A549 (cell line): ENCODE results near the gene FAM131B. TPM values are rescaled to one million over a fixed set of nuclear protein-coding genes. Genes with fewer than 3 reads are reported as not detected.

Experiments used
- ATAC-seq, 2 experiments: fragments of 200-7000 bp in 1 of 2; fragments of >200 bp in 1 of 2; cut with Nextera tagmentation in 1 of 2; cut with Tn5 transposase in 1 of 2; 3 replicates each; pipeline versions ENCODE4 v1.8.0 to v1.9.1; 2018 to 2020; ENCODE audit warnings: mild to moderate bottlenecking in 1 of 2, moderate library complexity in 1 of 2
- CTCF ChIA-PET: fragments of 300-600 bp; sonication (Branson Sonifier 250); formaldehyde crosslinking; extraction: SDS; loops from one replicate; lab custom pipeline; 2021; ENCODE audit warnings: antibody characterized with exemption, inconsistent platforms; lab: Yijun Ruan, JAX
- POLR2A ChIA-PET: fragments of 350-600 bp; formaldehyde crosslinking; extraction: SDS; loops from one replicate; lab custom pipeline; 2021; ENCODE audit warnings: antibody characterized with exemption, inconsistent platforms; lab: Yijun Ruan, JAX
- DNase-seq, 2 experiments: peaks; one replicate each; pipeline versions ENCODE4 v3.0.0 to v3.0.0-alpha.2; 2011 to 2016; ENCODE audit warnings: low read depth in 1 of 2, low spot score in 1 of 2
- FAIRE-seq: peaks from 2 replicates; lab custom pipeline; 2011; peaks lifted over from hg19 to GRCh38; lab: Jason Lieb, UNC
- H3K27ac ChIP-seq, 2 experiments: fragments of >200 bp; sonication (Bioruptor Twin); formaldehyde crosslinking; 3 replicates each; pipeline ENCODE4 v1.5.1; 2016 to 2017
- H3K4me1 ChIP-seq: fragments of >200 bp; sonication (Bioruptor Twin); formaldehyde crosslinking; 3 replicates; pipeline ENCODE4 v1.6.1; 2016
- H3K4me2 ChIP-seq: fragments of >200 bp; sonication (Bioruptor Twin); formaldehyde crosslinking; 3 replicates; pipeline ENCODE4 v1.6.1; 2016
- H3K4me3 ChIP-seq: fragments of >200 bp; sonication (Bioruptor Twin); formaldehyde crosslinking; 3 replicates; pipeline ENCODE4 v1.5.1; 2016
- H3K9me3 ChIP-seq: fragments of >200 bp; sonication (Bioruptor Twin); formaldehyde crosslinking; 3 replicates; pipeline ENCODE4 v1.6.1; 2016
- CBX2 ChIP-seq: fragments of 200-600 bp; sonication (generic); IDR thresholded peaks from 2 replicates; pipeline ENCODE4 v1.6.1; 2016; ENCODE audit warnings: low read depth, mild to moderate bottlenecking, borderline replicate concordance
- CBX8 ChIP-seq: fragments of 200-600 bp; sonication (generic); IDR thresholded peaks from 2 replicates; pipeline ENCODE4 v1.6.1; 2016
- CEBPB ChIP-seq, 2 experiments: fragments of >200 bp in 1 of 2; sonication (Bioruptor Twin) in 1 of 2; formaldehyde crosslinking in 1 of 2; IDR thresholded peaks; 2 replicates each; pipeline ENCODE4 v1.6.1; 2012 to 2016
- CHD2 ChIP-seq: fragments of 150-350 bp; IDR thresholded peaks from 2 replicates; pipeline ENCODE4 v1.6.1; 2014; ENCODE audit warnings: low read length; ENCODE audit not compliant: partially characterized antibody
- CTCF ChIP-seq: fragments of >200 bp; sonication (Bioruptor Twin); formaldehyde crosslinking; IDR thresholded peaks from 3 replicates; pipeline ENCODE4 v1.5.1; 2016
- EP300 ChIP-seq, 2 experiments: fragments of >200 bp; sonication (Bioruptor Twin); formaldehyde crosslinking; IDR thresholded peaks; 2 replicates in 1 of 2; 3 replicates in 1 of 2; pipeline ENCODE4 v1.6.1; 2016 to 2017
- ESRRA ChIP-seq: fragments of 150-350 bp; IDR thresholded peaks from 2 replicates; pipeline ENCODE4 v1.6.1; 2014; ENCODE audit warnings: mild to moderate bottlenecking, low read length, borderline replicate concordance
- FOSB ChIP-seq: fragments of 250-450 bp; sonication (Bioruptor Pico); IDR thresholded peaks from 2 replicates; pipeline ENCODE4 v1.5.0; 2020; ENCODE audit warnings: mild to moderate bottlenecking, moderate library complexity
- FOSL2 ChIP-seq, 2 experiments: fragments of 450-650 bp in 1 of 2; fragments of >200 bp in 1 of 2; sonication (Bioruptor Twin) in 1 of 2; formaldehyde crosslinking; IDR thresholded peaks; 2 replicates each; pipeline versions ENCODE4 v1.5.0 to v1.6.1; 2016 to 2020; ENCODE audit warnings: mild to moderate bottlenecking in 1 of 2, moderate library complexity in 1 of 2
- JUN ChIP-seq, 2 experiments: fragments of >200 bp; sonication (Bioruptor Twin); formaldehyde crosslinking; IDR thresholded peaks; 2 replicates in 1 of 2; 3 replicates in 1 of 2; pipeline ENCODE4 v1.6.1; 2016 to 2017
- KDM5A ChIP-seq: fragments of 200-600 bp; sonication (generic); IDR thresholded peaks from 2 replicates; pipeline ENCODE4 v1.6.1; 2016; ENCODE audit warnings: antibody characterized with exemption, mild to moderate bottlenecking
- MAX ChIP-seq: IDR thresholded peaks from 2 replicates; pipeline ENCODE4 v1.6.1; 2012
- MYC ChIP-seq: IDR thresholded peaks from 2 replicates; pipeline ENCODE4 v1.6.1; 2012; ENCODE audit warnings: mild to moderate bottlenecking, inconsistent platforms, low read length, improper control_type of control experiment, borderline replicate concordance
- PHF8 ChIP-seq: fragments of 200-600 bp; sonication (generic); IDR thresholded peaks from 2 replicates; pipeline ENCODE4 v1.6.1; 2016; ENCODE audit warnings: low read depth, mild to moderate bottlenecking, antibody characterized with exemption, moderate library complexity, borderline replicate concordance
- RAD21 ChIP-seq, 2 experiments: fragments of >200 bp in 1 of 2; sonication (Bioruptor Twin) in 1 of 2; formaldehyde crosslinking in 1 of 2; IDR thresholded peaks in 1 of 2; conservative IDR thresholded peaks in 1 of 2; 2 replicates in 1 of 2; 3 replicates in 1 of 2; pipeline ENCODE4 v1.6.1; 2012 to 2018; ENCODE audit warnings: inconsistent platforms in 1 of 2
- RARB ChIP-seq: fragments of 250-450 bp; sonication (Bioruptor Pico); IDR thresholded peaks from 2 replicates; pipeline ENCODE4 v1.8.0; 2021; ENCODE audit warnings: mild to moderate bottlenecking, moderate library complexity
- RCOR1 ChIP-seq: fragments of 150-350 bp; IDR thresholded peaks from 2 replicates; pipeline ENCODE4 v1.6.1; 2014; ENCODE audit warnings: antibody characterized with exemption, low read length, low read depth
- REST ChIP-seq: fragments of 200-600 bp; sonication (generic); IDR thresholded peaks from 2 replicates; pipeline ENCODE4 v1.6.1; 2016; ENCODE audit warnings: antibody characterized with exemption, mild to moderate bottlenecking, moderate library complexity
- SMC3 ChIP-seq: fragments of >200 bp; sonication (Bioruptor Twin); formaldehyde crosslinking; IDR thresholded peaks from 3 replicates; pipeline ENCODE4 v1.6.1; 2018; ENCODE audit warnings: inconsistent platforms
- ZNF302 ChIP-seq: fragments of 250-450 bp; sonication (Bioruptor Pico); IDR thresholded peaks from 2 replicates; pipeline ENCODE4 v1.9.0; 2021; ENCODE audit warnings: inconsistent platforms, mild to moderate bottlenecking, moderate library complexity
- WGBS: methylation state at CpG from one replicate; pipeline ENCODE4 v1.1.6; 2017; ENCODE audit errors: missing lambda C conversion rate; 5-methylcytosine and 5-hydroxymethylcytosine counted together
- polyA plus RNA-seq, 4 experiments: library from polyadenylated mRNA; depleted of rRNA in 3 of 4; stranded (reverse); fragments of >200 nt; fragmentation: RNase III in 1 of 4; extraction: RNeasy Plus Mini Kit Qiagen cat#74134 plus additional on column Dnase treatment in 1 of 4; gene quantifications; 2 replicates in 3 of 4; 3 replicates in 1 of 4; pipeline ENCODE4 v1.2.3, GENCODE V29; 2011 to 2017
- TF ChIP-seq, protein P1 (sequence below): fragments of >200 bp; sonication (Bioruptor Twin); formaldehyde crosslinking; IDR thresholded peaks from 3 replicates; pipeline ENCODE4 v1.6.1; 2016
- TF ChIP-seq, protein P2 (sequence below): fragments of 250-450 bp; sonication (Bioruptor Pico); IDR thresholded peaks from 2 replicates; pipeline ENCODE4 v1.5.0; 2020; ENCODE audit warnings: low read depth, mild to moderate bottlenecking, moderate library complexity
- TF ChIP-seq, protein P3 (sequence below): fragments of >200 bp; sonication (Bioruptor Twin); formaldehyde crosslinking; IDR thresholded peaks from 2 replicates; pipeline ENCODE4 v1.6.1; 2016
- TF ChIP-seq, protein P4 (sequence below): IDR thresholded peaks from 2 replicates; pipeline ENCODE4 v1.6.1; 2012; ENCODE audit warnings: low read depth, borderline replicate concordance
- TF ChIP-seq, protein P5 (sequence below): fragments of 250-450 bp; sonication (Bioruptor Pico); IDR thresholded peaks from 2 replicates; pipeline ENCODE4 v1.5.0; 2021; ENCODE audit warnings: mild to moderate bottlenecking, moderate library complexity, borderline replicate concordance

The FAM131B gene
- polyA plus RNA-seq, 2 of the 4 experiments (the other 2 are of a cell fraction), result 0.19 to 0.52 TPM

DNA sequence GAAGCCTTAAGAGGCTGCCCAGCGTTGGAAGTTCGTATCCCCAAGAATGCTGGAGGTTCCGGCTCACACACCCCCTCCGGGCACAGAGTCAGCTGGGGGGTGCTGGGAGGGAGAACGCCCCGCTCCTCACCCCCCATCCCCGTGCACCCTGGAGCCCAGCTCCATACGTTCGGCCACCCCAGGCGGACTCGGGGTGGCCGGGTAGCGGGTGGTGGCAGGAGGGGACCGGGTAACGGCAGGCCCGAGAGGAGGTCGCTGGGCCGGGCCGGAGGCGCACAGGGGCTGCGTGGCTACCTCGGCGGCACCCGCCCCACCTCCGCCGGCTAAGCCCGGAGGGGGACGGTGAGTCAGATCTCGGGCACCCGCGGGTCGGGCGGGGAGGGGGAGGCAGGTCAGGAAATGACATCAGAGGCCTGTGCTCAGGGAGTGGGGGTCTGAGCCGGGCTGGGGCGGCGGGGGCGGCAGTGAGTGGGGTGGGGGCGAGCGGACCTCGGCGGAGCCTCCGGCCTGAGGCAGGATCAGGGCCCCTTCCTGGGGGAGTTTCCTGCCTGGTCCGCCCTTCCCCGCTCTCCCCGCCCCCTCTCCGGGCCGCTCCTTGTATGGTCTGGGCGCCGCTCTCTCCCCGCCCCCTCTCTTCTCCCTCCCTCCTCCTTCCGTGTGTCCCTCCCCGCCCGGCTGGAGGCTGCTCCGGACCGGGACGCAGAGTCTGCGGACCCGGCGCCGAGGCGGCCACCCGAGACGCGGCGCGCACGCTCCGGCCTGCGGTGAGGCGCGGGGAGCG is 18.3 kb upstream of the FAM131B start, which contains the start of gene ZYX (continued):
- TF ChIP-seq ESRRA (no peak), RCOR1 (no peak), EP300 (IDR thresholded peaks at IDR 0.05) (0 out of 5 replicates have a peak, but pooled peaks of 1 of the 2 experiments have one; percentile 45), CHD2 (no peak), JUN (IDR thresholded peaks at IDR 0.05) (peak; percentile 46 to 92; a peak in 4 of 5 replicates), ZNF302 (CRISPR knock-in tag) (no peak), MAX (peak; percentile 46), MYC (no peak), CBX8 (no peak), PHF8 (peak; percentile 81; the same call in 1 of the 2 replicates), KDM5A (no peak), CEBPB (IDR thresholded peaks at IDR 0.05) (no peak), FOSL2 (IDR thresholded peaks at IDR 0.05) (peak; percentile 57; the same call in 1 of the 2 replicates), FOSL2 (CRISPR knock-in tag; IDR thresholded peaks at IDR 0.05) (peak; percentile 90), REST (no peak)
- TF ChIP-seq, protein P1, sequence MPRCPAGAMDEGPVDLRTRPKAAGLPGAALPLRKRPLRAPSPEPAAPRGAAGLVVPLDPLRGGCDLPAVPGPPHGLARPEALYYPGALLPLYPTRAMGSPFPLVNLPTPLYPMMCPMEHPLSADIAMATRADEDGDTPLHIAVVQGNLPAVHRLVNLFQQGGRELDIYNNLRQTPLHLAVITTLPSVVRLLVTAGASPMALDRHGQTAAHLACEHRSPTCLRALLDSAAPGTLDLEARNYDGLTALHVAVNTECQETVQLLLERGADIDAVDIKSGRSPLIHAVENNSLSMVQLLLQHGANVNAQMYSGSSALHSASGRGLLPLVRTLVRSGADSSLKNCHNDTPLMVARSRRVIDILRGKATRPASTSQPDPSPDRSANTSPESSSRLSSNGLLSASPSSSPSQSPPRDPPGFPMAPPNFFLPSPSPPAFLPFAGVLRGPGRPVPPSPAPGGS, result peak; percentile 65; the same call in 1 of the 3 replicates
- TF ChIP-seq, protein P2, sequence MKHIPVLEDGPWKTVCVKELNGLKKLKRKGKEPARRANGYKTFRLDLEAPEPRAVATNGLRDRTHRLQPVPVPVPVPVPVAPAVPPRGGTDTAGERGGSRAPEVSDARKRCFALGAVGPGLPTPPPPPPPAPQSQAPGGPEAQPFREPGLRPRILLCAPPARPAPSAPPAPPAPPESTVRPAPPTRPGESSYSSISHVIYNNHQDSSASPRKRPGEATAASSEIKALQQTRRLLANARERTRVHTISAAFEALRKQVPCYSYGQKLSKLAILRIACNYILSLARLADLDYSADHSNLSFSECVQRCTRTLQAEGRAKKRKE, result no peak
- TF ChIP-seq, protein P3, sequence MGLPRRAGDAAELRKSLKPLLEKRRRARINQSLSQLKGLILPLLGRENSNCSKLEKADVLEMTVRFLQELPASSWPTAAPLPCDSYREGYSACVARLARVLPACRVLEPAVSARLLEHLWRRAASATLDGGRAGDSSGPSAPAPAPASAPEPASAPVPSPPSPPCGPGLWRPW, result no peak

- TF ChIP-seq JUN (IDR thresholded peaks at IDR 0.05), result no peak
- TF ChIP-seq CTCF, result peak; percentile 85
- TF ChIP-seq RARB (CRISPR knock-in tag), result no peak
- no peak for TF ChIP-seq CBX2
- TF ChIP-seq, protein P4, sequence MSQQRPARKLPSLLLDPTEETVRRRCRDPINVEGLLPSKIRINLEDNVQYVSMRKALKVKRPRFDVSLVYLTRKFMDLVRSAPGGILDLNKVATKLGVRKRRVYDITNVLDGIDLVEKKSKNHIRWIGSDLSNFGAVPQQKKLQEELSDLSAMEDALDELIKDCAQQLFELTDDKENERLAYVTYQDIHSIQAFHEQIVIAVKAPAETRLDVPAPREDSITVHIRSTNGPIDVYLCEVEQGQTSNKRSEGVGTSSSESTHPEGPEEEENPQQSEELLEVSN, result peak; percentile 58
- TF ChIP-seq SMC3, result peak; percentile 64
- TF ChIP-seq RAD21 (conservative IDR thresholded peaks at IDR 0.05 in 1 of 2, IDR thresholded peaks at IDR 0.05 in 1 of 2), result peak; percentile 26 to 60
- TF ChIP-seq, protein P5, sequence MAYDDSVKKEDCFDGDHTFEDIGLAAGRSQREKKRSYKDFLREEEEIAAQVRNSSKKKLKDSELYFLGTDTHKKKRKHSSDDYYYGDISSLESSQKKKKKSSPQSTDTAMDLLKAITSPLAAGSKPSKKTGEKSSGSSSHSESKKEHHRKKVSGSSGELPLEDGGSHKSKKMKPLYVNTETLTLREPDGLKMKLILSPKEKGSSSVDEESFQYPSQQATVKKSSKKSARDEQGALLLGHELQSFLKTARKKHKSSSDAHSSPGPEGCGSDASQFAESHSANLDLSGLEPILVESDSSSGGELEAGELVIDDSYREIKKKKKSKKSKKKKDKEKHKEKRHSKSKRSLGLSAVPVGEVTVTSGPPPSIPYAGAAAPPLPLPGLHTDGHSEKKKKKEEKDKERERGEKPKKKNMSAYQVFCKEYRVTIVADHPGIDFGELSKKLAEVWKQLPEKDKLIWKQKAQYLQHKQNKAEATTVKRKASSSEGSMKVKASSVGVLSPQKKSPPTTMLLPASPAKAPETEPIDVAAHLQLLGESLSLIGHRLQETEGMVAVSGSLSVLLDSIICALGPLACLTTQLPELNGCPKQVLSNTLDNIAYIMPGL (CRISPR knock-in tag), result peak; percentile 89; the same call in 1 of the 2 replicates
- no peak for TF ChIP-seq FOSB (CRISPR knock-in tag)
- Histone ChIP-seq H3K4me2 (peak overlapping the region; percentile 83), H3K4me1 (peaks cover 46% of the 10 kb centered on the region), H3K9me3 (no peaks in the 10 kb centered on the region), H3K27ac (peak overlapping the region; percentile 99 to 100), H3K4me3 (peak overlapping the region; percentile 100)
- FAIRE-seq (no peak), DNase-seq (peak; percentile 83 to 89), ATAC-seq (peak; percentile 64 to 82)
- ChIA-PET CTCF (interaction anchor here (0.6 to 3.0 kb wide), 44 partner anchors 9 to 1001 kb away, joined by 3 to 30 read pairs (median 4); partner anchors contain the start of genes EPHA1, FAM131B and GSTK1), POLR2A (interaction anchor here (0.6 to 1.4 kb wide), 8 partner anchors 9 to 140 kb away, joined by 3 to 11 read pairs (median 4); no protein-coding TSS in a partner anchor)
- WGBS, result 4% methylated on average over 10 of the region's 35 CpGs
Measured at GRCh38 chr7:143380260-143380645, 17.7 kb upstream of the FAM131B start.
